Measurements from ENCODE around the gene MPC1. TPM values are rescaled to one million over a fixed set of nuclear protein-coding genes. Genes with fewer than 3 reads are reported as not detected.

MPC1 gene
- total and polyA plus RNA-seq, 2 donors from 2014 or later, result 74.1 to 313 TPM

DNA sequence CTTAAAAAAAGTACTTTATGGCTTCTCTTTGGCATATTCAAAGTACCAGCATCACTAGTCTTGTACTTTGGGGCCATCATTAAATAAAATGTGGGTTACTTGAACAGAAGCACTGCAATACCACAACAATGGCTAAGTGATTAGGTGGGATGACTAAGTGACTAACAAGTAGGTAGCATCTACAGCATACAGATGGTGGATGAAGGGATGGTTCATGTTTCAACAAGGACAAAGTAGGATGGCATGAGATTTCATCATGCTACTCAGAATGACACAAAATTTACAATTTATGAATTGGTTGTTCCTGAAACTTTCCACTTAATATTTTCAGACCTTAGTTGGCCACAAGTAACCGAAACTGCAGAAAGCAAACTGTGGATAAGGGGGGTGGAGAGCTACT is 7.7 kb downstream of the MPC1 start:
- peaks cover 0 to 5% (median 2%) of the 10 kb centered on the region in 3 donors for H3K4me1 ChIP-seq (ENCODE audit: control insufficient read depth in 2 of 3, insufficient read depth in 2 of 3, low read depth in 1 of 3, low read length in 3 of 3)
- no peak overlapping the region for H3K4me3 ChIP-seq (ENCODE audit: low read length in 3 of 3)
- FAIRE-seq (no peak), DNase-seq (no peak)
- H3K9me3 ChIP-seq (ENCODE audit: control insufficient read depth in 2 of 3, insufficient read depth in 1 of 3, low read length in 3 of 3), result no peaks in the 10 kb centered on the region
- TF ChIP-seq, protein P1, sequence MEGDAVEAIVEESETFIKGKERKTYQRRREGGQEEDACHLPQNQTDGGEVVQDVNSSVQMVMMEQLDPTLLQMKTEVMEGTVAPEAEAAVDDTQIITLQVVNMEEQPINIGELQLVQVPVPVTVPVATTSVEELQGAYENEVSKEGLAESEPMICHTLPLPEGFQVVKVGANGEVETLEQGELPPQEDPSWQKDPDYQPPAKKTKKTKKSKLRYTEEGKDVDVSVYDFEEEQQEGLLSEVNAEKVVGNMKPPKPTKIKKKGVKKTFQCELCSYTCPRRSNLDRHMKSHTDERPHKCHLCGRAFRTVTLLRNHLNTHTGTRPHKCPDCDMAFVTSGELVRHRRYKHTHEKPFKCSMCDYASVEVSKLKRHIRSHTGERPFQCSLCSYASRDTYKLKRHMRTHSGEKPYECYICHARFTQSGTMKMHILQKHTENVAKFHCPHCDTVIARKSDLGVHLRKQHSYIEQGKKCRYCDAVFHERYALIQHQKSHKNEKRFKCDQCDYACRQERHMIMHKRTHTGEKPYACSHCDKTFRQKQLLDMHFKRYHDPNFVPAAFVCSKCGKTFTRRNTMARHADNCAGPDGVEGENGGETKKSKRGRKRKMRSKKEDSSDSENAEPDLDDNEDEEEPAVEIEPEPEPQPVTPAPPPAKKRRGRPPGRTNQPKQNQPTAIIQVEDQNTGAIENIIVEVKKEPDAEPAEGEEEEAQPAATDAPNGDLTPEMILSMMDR (IDR thresholded peaks at IDR 0.05; ENCODE audit: borderline replicate concordance, extremely low read depth, insufficient read depth), result no peak
- no peak overlapping the region for H3K9ac ChIP-seq (ENCODE audit: low read length in 3 of 3)
- H3K27me3 ChIP-seq (ENCODE audit: control insufficient read depth, insufficient read depth, low read length), result no peaks in the 10 kb centered on the region
- H3K36me3 ChIP-seq (ENCODE audit: control insufficient read depth in 2 of 3, insufficient read depth in 3 of 3, low read length in 3 of 3), result no peaks in the 10 kb centered on the region
- intact Hi-C loops (cut with DNase I), result no loop called here
- H3K27ac ChIP-seq (ENCODE audit: low read depth in 2 of 2, low read length in 2 of 2), result no peak overlapping the region

DNA sequence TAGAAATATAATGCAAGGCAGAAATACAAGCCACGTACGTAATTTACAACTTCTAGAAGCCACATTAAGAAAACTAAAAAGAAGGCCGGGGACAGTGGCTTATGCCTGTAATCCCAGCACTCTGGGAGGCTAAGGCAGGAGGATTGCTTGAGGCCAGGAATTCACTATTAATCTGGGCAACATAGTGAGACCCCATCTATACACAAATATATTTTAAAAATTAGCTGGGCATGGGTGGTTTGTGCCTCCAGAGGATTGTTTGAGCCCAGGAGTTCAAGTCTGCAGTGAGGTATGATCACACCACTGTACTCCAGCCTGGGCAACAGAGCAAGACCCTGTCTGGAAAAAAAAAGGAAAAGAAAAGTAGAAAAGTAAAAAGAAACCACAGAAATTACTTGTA is 12.3 kb downstream of the MPC1 start:
- no peak overlapping the region for H3K27ac ChIP-seq (ENCODE audit: low read depth in 2 of 2, low read length in 2 of 2)
- H3K36me3 ChIP-seq (ENCODE audit: control insufficient read depth in 2 of 3, insufficient read depth in 3 of 3, low read length in 3 of 3), result peaks cover 0 to 6% (median 5%) of the 10 kb centered on the region in 3 donors
- H3K27me3 ChIP-seq (ENCODE audit: control insufficient read depth, insufficient read depth, low read length), result no peaks in the 10 kb centered on the region
- intact Hi-C loops (cut with DNase I), result no loop called here
- H3K4me3 ChIP-seq (ENCODE audit: low read length in 3 of 3), result no peak overlapping the region
- DNase-seq (no peak), FAIRE-seq (no peak)
- H3K9me3 ChIP-seq (ENCODE audit: control insufficient read depth in 2 of 3, insufficient read depth in 1 of 3, low read length in 3 of 3), result no peaks in the 10 kb centered on the region
- H3K4me1 ChIP-seq (ENCODE audit: control insufficient read depth in 2 of 3, insufficient read depth in 2 of 3, low read depth in 1 of 3, low read length in 3 of 3), result no peaks in the 10 kb centered on the region
- no peak overlapping the region for H3K9ac ChIP-seq (ENCODE audit: low read length in 3 of 3)
- TF ChIP-seq, protein P1 (IDR thresholded peaks at IDR 0.05; ENCODE audit: borderline replicate concordance, extremely low read depth, insufficient read depth), result no peak

DNA sequence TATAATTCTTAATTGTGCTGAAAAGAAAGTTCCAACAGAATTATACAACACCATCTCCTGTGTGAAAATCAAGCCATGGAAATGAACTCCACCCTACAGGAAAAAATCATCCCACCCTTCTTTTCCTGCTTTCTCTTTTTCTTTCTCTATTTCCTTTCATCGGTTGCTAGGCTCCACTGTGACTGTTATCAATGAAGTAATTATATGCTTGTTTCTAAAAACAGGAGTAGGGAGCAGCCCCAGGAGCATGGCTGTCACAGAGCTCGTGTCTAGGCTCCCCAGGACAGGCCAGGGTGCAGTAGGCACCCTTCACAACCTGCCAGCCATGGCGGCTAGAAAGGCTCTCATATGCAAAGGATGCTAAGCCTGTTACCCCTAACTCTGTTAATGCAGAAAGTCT is 13.0 kb downstream of the MPC1 start:
- no peak for FAIRE-seq
- Histone ChIP-seq H3K9me3 (ENCODE audit: control insufficient read depth in 2 of 3, insufficient read depth in 1 of 3, low read length in 3 of 3) (no peaks in the 10 kb centered on the region), H3K4me1 (ENCODE audit: control insufficient read depth in 2 of 3, insufficient read depth in 2 of 3, low read depth in 1 of 3, low read length in 3 of 3) (no peaks in the 10 kb centered on the region), H3K36me3 (ENCODE audit: control insufficient read depth in 2 of 3, insufficient read depth in 3 of 3, low read length in 3 of 3) (peaks cover 0 to 12% (median 5%) of the 10 kb centered on the region in 3 donors), H3K9ac (ENCODE audit: low read length in 3 of 3) (no peak overlapping the region), H3K27ac (ENCODE audit: low read depth in 2 of 2, low read length in 2 of 2) (no peak overlapping the region), H3K4me3 (ENCODE audit: low read length in 3 of 3) (no peak overlapping the region), H3K27me3 (ENCODE audit: control insufficient read depth, insufficient read depth, low read length) (no peaks in the 10 kb centered on the region)
- DNase-seq, result no peak
- TF ChIP-seq, protein P1 (IDR thresholded peaks at IDR 0.05; ENCODE audit: borderline replicate concordance, extremely low read depth, insufficient read depth), result no peak
- intact Hi-C loops (cut with DNase I), result no loop called here

DNA sequence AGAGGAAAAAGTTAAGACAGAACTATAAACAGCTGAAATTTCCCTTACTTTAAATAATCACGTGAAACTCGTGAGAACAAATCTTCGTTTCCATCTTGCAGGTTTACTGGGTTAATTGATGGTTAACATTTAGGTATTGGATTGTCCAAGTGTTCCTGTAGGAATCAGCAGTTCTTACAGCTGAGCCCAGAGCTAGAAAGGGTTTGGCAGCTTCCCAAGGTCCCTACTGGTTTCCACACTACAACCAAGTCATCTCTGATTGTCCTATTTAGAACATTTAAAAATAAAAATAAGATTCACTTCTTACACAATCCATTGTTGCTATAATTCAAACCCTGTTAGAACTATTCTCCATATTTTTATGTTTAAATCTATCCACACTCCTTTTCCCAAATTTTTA is 15.8 kb downstream of the MPC1 start:
- Histone ChIP-seq H3K9me3 (ENCODE audit: control insufficient read depth in 2 of 3, insufficient read depth in 1 of 3, low read length in 3 of 3) (no peaks in the 10 kb centered on the region), H3K4me1 (ENCODE audit: control insufficient read depth in 2 of 3, insufficient read depth in 2 of 3, low read depth in 1 of 3, low read length in 3 of 3) (no peaks in the 10 kb centered on the region), H3K9ac (ENCODE audit: low read length in 3 of 3) (no peak overlapping the region), H3K36me3 (ENCODE audit: control insufficient read depth in 2 of 3, insufficient read depth in 3 of 3, low read length in 3 of 3) (peaks cover 0 to 31% (median 10%) of the 10 kb centered on the region in 3 donors), H3K27me3 (ENCODE audit: control insufficient read depth, insufficient read depth, low read length) (no peaks in the 10 kb centered on the region), H3K4me3 (ENCODE audit: low read length in 3 of 3) (no peak overlapping the region), H3K27ac (ENCODE audit: low read depth in 2 of 2, low read length in 2 of 2) (no peak overlapping the region)
- TF ChIP-seq, protein P1 (IDR thresholded peaks at IDR 0.05; ENCODE audit: borderline replicate concordance, extremely low read depth, insufficient read depth), result no peak
- DNase-seq (no peak), FAIRE-seq (no peak)
- intact Hi-C loops (cut with DNase I), result no loop called here

All from kidney (tissue), 14 donors.